Esophagus muscularis mucosa (tissue), 3 donors: ENCODE measurements around the gene CAD.

Source experiments
- POLR2A ChIP-seq: fragments of 450-650 bp; IDR thresholded peaks from one replicate; pipeline ENCODE4 v1.6.1; 2017; ENCODE audit warnings: antibody characterized with exemption, moderate library complexity, mild to moderate bottlenecking, low read depth
- TF ChIP-seq, protein P1 (sequence below), 3 experiments: fragments of 200-600 bp in 2 of 3; fragments of 450-650 bp in 1 of 3; sonication (generic) in 2 of 3; IDR thresholded peaks; one replicate each; pipeline ENCODE4 v1.5.1; 2017 to 2019; ENCODE audit warnings: antibody characterized with exemption in 3 of 3, mild to moderate bottlenecking in 2 of 3, moderate library complexity in 1 of 3

DNA sequence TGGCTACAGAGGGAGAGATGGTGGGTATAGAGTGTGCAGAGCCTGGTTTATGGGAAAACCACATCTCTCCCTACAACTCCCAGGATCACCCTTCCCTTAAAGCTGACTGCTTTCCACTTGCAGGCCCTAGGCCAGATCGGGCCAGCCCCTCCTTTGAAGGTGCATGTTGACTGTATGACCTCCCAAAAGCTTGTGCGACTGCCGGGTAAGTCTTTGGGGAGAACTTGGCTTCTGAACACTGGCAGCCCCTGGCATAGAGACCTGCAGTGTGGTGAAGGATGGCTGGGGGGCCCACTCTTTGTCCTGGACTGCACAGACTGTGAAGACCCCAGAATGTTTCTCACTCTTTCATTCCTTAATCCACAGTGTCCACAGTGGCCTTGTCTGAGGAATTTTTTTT, 19.5 kb downstream of the CAD start:
- no peak for TF ChIP-seq POLR2A
- TF ChIP-seq, protein P1, sequence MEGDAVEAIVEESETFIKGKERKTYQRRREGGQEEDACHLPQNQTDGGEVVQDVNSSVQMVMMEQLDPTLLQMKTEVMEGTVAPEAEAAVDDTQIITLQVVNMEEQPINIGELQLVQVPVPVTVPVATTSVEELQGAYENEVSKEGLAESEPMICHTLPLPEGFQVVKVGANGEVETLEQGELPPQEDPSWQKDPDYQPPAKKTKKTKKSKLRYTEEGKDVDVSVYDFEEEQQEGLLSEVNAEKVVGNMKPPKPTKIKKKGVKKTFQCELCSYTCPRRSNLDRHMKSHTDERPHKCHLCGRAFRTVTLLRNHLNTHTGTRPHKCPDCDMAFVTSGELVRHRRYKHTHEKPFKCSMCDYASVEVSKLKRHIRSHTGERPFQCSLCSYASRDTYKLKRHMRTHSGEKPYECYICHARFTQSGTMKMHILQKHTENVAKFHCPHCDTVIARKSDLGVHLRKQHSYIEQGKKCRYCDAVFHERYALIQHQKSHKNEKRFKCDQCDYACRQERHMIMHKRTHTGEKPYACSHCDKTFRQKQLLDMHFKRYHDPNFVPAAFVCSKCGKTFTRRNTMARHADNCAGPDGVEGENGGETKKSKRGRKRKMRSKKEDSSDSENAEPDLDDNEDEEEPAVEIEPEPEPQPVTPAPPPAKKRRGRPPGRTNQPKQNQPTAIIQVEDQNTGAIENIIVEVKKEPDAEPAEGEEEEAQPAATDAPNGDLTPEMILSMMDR (IDR thresholded peaks at IDR 0.05): no peak
